Mesenteric fat pad (tissue), 1 donor: Measurements from ENCODE around the gene IDE. TPM values are rescaled to one million over a fixed set of nuclear protein-coding genes. Genes with fewer than 3 reads are reported as not detected.

Experiments
- DNase-seq: peaks from one replicate; pipeline ENCODE4 v3.0.0-alpha.2; 2020; ENCODE audit warnings: low spot score
- total RNA-seq: library from RNA; stranded (reverse); fragmentation: NEBNext Ultra II Directional; extraction: Animal tissue kit (Norgen Biotek cat#: 25700); gene quantifications from one replicate; pipeline ENCODE4 v1.2.1, GENCODE V29; 2021
- donor health status: DM: yes; HTN: yes; CAD: no.

The IDE gene
- total RNA-seq, 1 donor from 2014 or later, result 37.4 TPM

GRCh38 chr10:92567952-92568600, 5.8 kb downstream of the IDE start:
- no peak for DNase-seq

GRCh38 chr10:92562424-92562823, 11.5 kb downstream of the IDE start:
- DNase-seq, result no peak

- DNase-seq, result no peak
These were observed 14.8 kb downstream of the IDE start for GRCh38 chr10:92559046-92559445.

- no peak for DNase-seq
These were observed 19.9 kb downstream of the IDE start for GRCh38 chr10:92553959-92554358.

GRCh38 chr10:92552310-92552709, 21.6 kb downstream of the IDE start:
- DNase-seq, result no peak

GRCh38 chr10:92550924-92551323, 23.0 kb downstream of the IDE start:
- no peak for DNase-seq

GRCh38 chr10:92547676-92548075, 26.2 kb downstream of the IDE start:
- DNase-seq, result no peak

- no peak for DNase-seq
These were observed 28.3 kb downstream of the IDE start for GRCh38 chr10:92545556-92545955.

- DNase-seq, result no peak
These were observed 29.6 kb downstream of the IDE start for GRCh38 chr10:92544296-92544695.

- no peak for DNase-seq
These were observed 31.4 kb downstream of the IDE start for GRCh38 chr10:92542458-92542857.

- no peak for DNase-seq
These were observed 32.3 kb downstream of the IDE start for GRCh38 chr10:92541583-92541982.

GRCh38 chr10:92538231-92538958, 35.5 kb downstream of the IDE start:
- DNase-seq, result no peak

GRCh38 chr10:92530891-92531535, 42.9 kb downstream of the IDE start:
- DNase-seq, result no peak

- no peak for DNase-seq
These were observed 43.5 kb downstream of the IDE start for GRCh38 chr10:92530421-92530820.

- DNase-seq, result no peak
These were observed 46.2 kb downstream of the IDE start for GRCh38 chr10:92527716-92528115.

- DNase-seq, result no peak
These were observed 50.3 kb downstream of the IDE start for GRCh38 chr10:92523639-92524038.

- DNase-seq, result no peak
These were observed 56.7 kb downstream of the IDE start for GRCh38 chr10:92517034-92517655.

GRCh38 chr10:92508866-92509265, 65.0 kb downstream of the IDE start:
- no peak for DNase-seq

GRCh38 chr10:92506336-92506735, 67.6 kb downstream of the IDE start:
- no peak for DNase-seq

GRCh38 chr10:92505044-92505443, 68.8 kb downstream of the IDE start:
- DNase-seq, result no peak

GRCh38 chr10:92502296-92502808, 71.5 kb downstream of the IDE start:
- no peak for DNase-seq

- no peak for DNase-seq
These were observed 80.5 kb downstream of the IDE start for GRCh38 chr10:92493362-92493761.
